ENCODE data around the gene OCA2.
"Not testable (repeated sequence)": the region's sequence is repeated elsewhere in the genome, so short reads cannot be mapped to it uniquely, and the experiment has no call there.

OCA2 gene

GRCh38 chr15:27961801-27962200 is 137.3 kb downstream of the OCA2 start:
- no peak for DNase-seq
- Histone ChIP-seq H3K27me3 (ENCODE audit: insufficient read depth, low read depth, severe bottlenecking) (no peaks in the 10 kb centered on the region), H3K27ac (no peak overlapping the region), H3K36me3 (no peaks in the 10 kb centered on the region), H3K4me3 (ENCODE audit: low read depth, low read length) (no peak overlapping the region), H3K9me3 (ENCODE audit: severe bottlenecking) (no peaks in the 10 kb centered on the region)
- TF ChIP-seq CTCF (IDR thresholded peaks at IDR 0.05; ENCODE audit: low read depth, low read length): no peak

GRCh38 chr15:27958911-27959578 is 140.1 kb downstream of the OCA2 start:
- H3K36me3 ChIP-seq: no peaks in the 10 kb centered on the region
- TF ChIP-seq CTCF (IDR thresholded peaks at IDR 0.05; ENCODE audit: low read depth, low read length): no peak
- no peak overlapping the region for H3K4me3 ChIP-seq (ENCODE audit: low read depth, low read length)
- DNase-seq: no peak
- no peak overlapping the region for H3K27ac ChIP-seq
- no peaks in the 10 kb centered on the region for H3K9me3 ChIP-seq (ENCODE audit: severe bottlenecking)
- H3K27me3 ChIP-seq (ENCODE audit: insufficient read depth, low read depth, severe bottlenecking): no peaks in the 10 kb centered on the region

GRCh38 chr15:27956285-27956684 is 142.8 kb downstream of the OCA2 start:
- Histone ChIP-seq H3K27ac (no peak overlapping the region), H3K9me3 (ENCODE audit: severe bottlenecking) (no peaks in the 10 kb centered on the region), H3K27me3 (ENCODE audit: insufficient read depth, low read depth, severe bottlenecking) (no peaks in the 10 kb centered on the region), H3K4me3 (ENCODE audit: low read depth, low read length) (no peak overlapping the region), H3K36me3 (no peaks in the 10 kb centered on the region)
- peak; percentile 88 for DNase-seq
- TF ChIP-seq CTCF (IDR thresholded peaks at IDR 0.05; ENCODE audit: low read depth, low read length): no peak

- TF ChIP-seq CTCF (IDR thresholded peaks at IDR 0.05; ENCODE audit: low read depth, low read length): no peak
- H3K4me3 ChIP-seq (ENCODE audit: low read depth, low read length): no peak overlapping the region
- H3K27me3 ChIP-seq (ENCODE audit: insufficient read depth, low read depth, severe bottlenecking): no peaks in the 10 kb centered on the region
- H3K27ac ChIP-seq: no peak overlapping the region
- H3K36me3 ChIP-seq: no peaks in the 10 kb centered on the region
- DNase-seq: no peak
- no peaks in the 10 kb centered on the region for H3K9me3 ChIP-seq (ENCODE audit: severe bottlenecking)
These were observed 144.0 kb downstream of the OCA2 start for GRCh38 chr15:27955087-27955486.

- H3K27ac ChIP-seq; H3K27me3 ChIP-seq (ENCODE audit: insufficient read depth, low read depth, severe bottlenecking); H3K9me3 ChIP-seq (ENCODE audit: severe bottlenecking); H3K36me3 ChIP-seq; DNase-seq; H3K4me3 ChIP-seq (ENCODE audit: low read depth, low read length): not testable (repeated sequence)
These were observed 146.5 kb downstream of the OCA2 start for GRCh38 chr15:27952593-27952992.

GRCh38 chr15:27951191-27951890 is 147.8 kb downstream of the OCA2 start:
- no peaks in the 10 kb centered on the region for H3K27me3 ChIP-seq (ENCODE audit: insufficient read depth, low read depth, severe bottlenecking)
- no peak overlapping the region for H3K27ac ChIP-seq
- no peaks in the 10 kb centered on the region for H3K36me3 ChIP-seq
- no peaks in the 10 kb centered on the region for H3K9me3 ChIP-seq (ENCODE audit: severe bottlenecking)
- TF ChIP-seq CTCF (IDR thresholded peaks at IDR 0.05; ENCODE audit: low read depth, low read length): no peak
- H3K4me3 ChIP-seq (ENCODE audit: low read depth, low read length): no peak overlapping the region
- DNase-seq: no peak
